Endothelial cell of umbilical vein (primary cell): ENCODE data around the gene JAZF1. TPM values are rescaled to one million over a fixed set of nuclear protein-coding genes. Genes with fewer than 3 reads are reported as not detected.

Source experiments
- BruUV-seq: library from RNA; stranded (reverse); fragments of 400-500 nt; replicated peaks from 2 replicates; lab custom pipeline; 2021; lab: Mats Ljungman, UMichigan
- CTCF ChIA-PET: fragments of 300-600, 350-600 bp; sonication (Branson Sonifier 250); formaldehyde crosslinking; loops from one replicate; lab custom pipeline; 2021; ENCODE audit warnings: antibody characterized with exemption, inconsistent platforms; lab: Charles Lee
- POLR2A ChIA-PET: fragments of 300-600, 350-600 bp; sonication (Branson Sonifier 250); formaldehyde crosslinking; loops from one replicate; lab custom pipeline; 2021; ENCODE audit warnings: antibody characterized with exemption, inconsistent platforms; lab: Charles Lee
- DNase-seq: peaks from one replicate; pipeline ENCODE4 v3.0.0-alpha.2; 2011; ENCODE audit warnings: low read depth, low spot score
- FAIRE-seq: peaks from 2 replicates; lab custom pipeline; 2011; peaks lifted over from hg19 to GRCh38; lab: Jason Lieb, UNC
- H2AFZ ChIP-seq: 2 replicates; pipeline ENCODE4 v1.6.0; 2012; ENCODE audit warnings: low read depth, low read length, control low read depth, inconsistent platforms
- H3K27ac ChIP-seq: 2 replicates; pipeline ENCODE4 v1.5.1; 2011; ENCODE audit warnings: low read depth, mild to moderate bottlenecking, control low read depth, low read length, moderate library complexity; ENCODE audit not compliant: insufficient read depth
- H3K27me3 ChIP-seq, 2 experiments: 2 replicates each; pipeline versions ENCODE4 v1.6.0 to v1.6.1; 2011; ENCODE audit warnings: low read length in 2 of 2, mixed read lengths in 1 of 2; ENCODE audit not compliant: control insufficient read depth in 2 of 2, insufficient read depth in 2 of 2
- H3K36me3 ChIP-seq, 2 experiments: 2 replicates in 1 of 2; 3 replicates in 1 of 2; pipeline ENCODE4 v1.5.1; 2011; ENCODE audit warnings: low read length in 2 of 2, mild to moderate bottlenecking in 1 of 2, moderate library complexity in 1 of 2; ENCODE audit not compliant: control insufficient read depth in 2 of 2, insufficient read depth in 2 of 2; ENCODE audit errors: extremely low read depth in 1 of 2
- H3K4me1 ChIP-seq: 3 replicates; pipeline ENCODE4 v1.5.1; 2011; ENCODE audit warnings: mild to moderate bottlenecking, low read length; ENCODE audit not compliant: control insufficient read depth, insufficient read depth; ENCODE audit errors: extremely low read depth
- H3K4me2 ChIP-seq: 2 replicates; pipeline ENCODE4 v1.6.1; 2011; ENCODE audit warnings: low read length, control low read depth, mixed read lengths; ENCODE audit not compliant: insufficient read depth
- H3K4me3 ChIP-seq, 3 experiments: fragments of 200-600 bp in 1 of 3; sonication (generic), shearing (Covaris generic) in 1 of 3; replicated peaks in 1 of 3; 2 replicates each; pipeline ENCODE4 v1.5.1; 2011 to 2016; ENCODE audit warnings: control low read depth in 3 of 3, low read length in 3 of 3, mild to moderate bottlenecking in 2 of 3, inconsistent platforms in 1 of 3, low read depth in 1 of 3, moderate library complexity in 1 of 3; ENCODE audit not compliant: insufficient read depth in 1 of 3
- H3K79me2 ChIP-seq: 2 replicates; pipeline ENCODE4 v1.6.0; 2012; ENCODE audit warnings: low read length, inconsistent platforms; ENCODE audit not compliant: control insufficient read depth, insufficient read depth
- H3K9ac ChIP-seq: replicated peaks from 2 replicates; pipeline ENCODE3; 2011; ENCODE audit warnings: low read length, control low read depth; ENCODE audit not compliant: insufficient read depth; ENCODE audit errors: extremely low read depth
- H3K9me1 ChIP-seq: replicated peaks from 3 replicates; pipeline ENCODE4 v1.6.0; 2011; ENCODE audit warnings: mild to moderate bottlenecking, low read length; ENCODE audit not compliant: control insufficient read depth, insufficient read depth; ENCODE audit errors: extremely low read depth
- H3K9me3 ChIP-seq: replicated peaks from 2 replicates; pipeline ENCODE4 v1.5.1; 2012; ENCODE audit warnings: low read length, inconsistent platforms; ENCODE audit not compliant: control insufficient read depth, insufficient read depth
- H4K20me1 ChIP-seq: replicated peaks from 2 replicates; pipeline ENCODE3; 2011; ENCODE audit warnings: mild to moderate bottlenecking, low read length; ENCODE audit not compliant: control insufficient read depth, insufficient read depth; ENCODE audit errors: extremely low read depth
- EZH2 ChIP-seq: IDR thresholded peaks from 2 replicates; pipeline ENCODE4 v1.6.1; 2012; ENCODE audit warnings: borderline replicate concordance, low read depth, mild to moderate bottlenecking, moderate library complexity, low read length, inconsistent platforms; ENCODE audit not compliant: severe bottlenecking
- FOS ChIP-seq: IDR thresholded peaks from 2 replicates; pipeline ENCODE4 v1.6.1; 2011; ENCODE audit warnings: mild to moderate bottlenecking, low read length, moderate library complexity, borderline replicate concordance; ENCODE audit not compliant: insufficient read depth
- GATA2 ChIP-seq: IDR thresholded peaks from 2 replicates; pipeline ENCODE4 v1.7.0; 2011; ENCODE audit warnings: low read depth, mild to moderate bottlenecking, moderate library complexity, mixed read lengths, low read length; ENCODE audit not compliant: insufficient read length, insufficient read depth
- JUN ChIP-seq: IDR thresholded peaks from 2 replicates; pipeline ENCODE4 v1.6.1; 2011; ENCODE audit warnings: borderline replicate concordance, low read depth; ENCODE audit not compliant: insufficient read length, insufficient read depth
- MYC ChIP-seq: IDR thresholded peaks from one replicate; pipeline ENCODE4 v1.6.1; 2011; ENCODE audit warnings: mild to moderate bottlenecking, low read depth, low read length
- POLR2A ChIP-seq: IDR thresholded peaks from 2 replicates; pipeline ENCODE4 v1.6.1; 2012; ENCODE audit warnings: low read depth, mild to moderate bottlenecking, control low read depth, low read length
- POLR2AphosphoS5 ChIP-seq: IDR thresholded peaks from 2 replicates; pipeline ENCODE4 v1.6.1; 2012; ENCODE audit warnings: low read depth, mild to moderate bottlenecking, control low read depth, low read length, moderate library complexity; ENCODE audit not compliant: insufficient read depth
- dilution Hi-C: fragments of 300-500 bp; cut with MboI; formaldehyde crosslinking; loops from one replicate; pipeline ENCODE4 v1.15.0; 2019; ENCODE audit warnings: low sequenced_read_pairs; ENCODE audit not compliant: extremely low pct_ligation_motif_present
- intact Hi-C: fragments of 100-400 bp; cut with micrococcal nuclease; formaldehyde crosslinking; loops from one replicate; pipeline ENCODE4 v1.10.0; 2022
- polyA plus RNA-seq, 4 experiments: library from polyadenylated mRNA; depleted of rRNA in 3 of 4; stranded (reverse) in 3 of 4; unstranded in 1 of 4; fragments of >200 nt; gene quantifications; 2 replicates each; pipeline versions ENCODE4 v1.2.1 to v1.2.3, GENCODE V29; 2011 to 2012; ENCODE audit warnings: missing spikeins in 1 of 4
- total RNA-seq: library from RNA; stranded (reverse); gene quantifications from 2 replicates; pipeline ENCODE4 v1.2.3, GENCODE V29; 2021
- TF ChIP-seq, protein P1 (sequence below), 2 donors: IDR thresholded peaks; 1 replicate in 1 of 2; 2 replicates in 1 of 2; pipeline ENCODE4 v1.5.1; 2011; ENCODE audit warnings: low read length in 2 of 2, mild to moderate bottlenecking in 2 of 2, moderate library complexity in 2 of 2, control low read depth in 1 of 2, inconsistent platforms in 1 of 2, low read depth in 1 of 2; ENCODE audit not compliant: insufficient read depth in 1 of 2; ENCODE audit errors: extremely low read depth in 1 of 2
- TF ChIP-seq, protein P2 (sequence below): IDR thresholded peaks from 2 replicates; pipeline ENCODE4 v1.6.1; 2011; ENCODE audit not compliant: insufficient read depth, insufficient read length

JAZF1 gene
- total and polyA plus RNA-seq, 2 donors (not counting 3 experiments of a cell fraction or from before 2014, with no cell fraction given): 2.5 to 16.9 TPM

DNA sequence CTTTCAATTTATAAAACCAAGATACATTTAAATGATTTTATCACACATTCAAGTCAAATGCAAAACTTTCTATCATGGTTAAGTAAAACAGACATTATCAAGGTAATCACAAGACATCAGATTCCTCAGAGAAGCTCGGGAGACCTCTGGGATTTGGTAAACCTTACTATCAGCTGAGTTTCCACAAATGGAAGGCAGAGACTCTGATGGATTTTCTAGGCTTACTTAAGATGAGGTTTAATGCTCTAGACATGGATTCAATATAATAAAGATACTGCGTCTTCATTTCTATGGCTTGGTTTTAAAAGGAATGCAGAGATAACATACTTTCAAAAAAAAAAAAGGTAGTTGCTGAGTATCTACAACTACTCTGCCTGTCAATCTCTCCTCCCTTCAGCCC is 171.7 kb downstream of the JAZF1 start:
- TF ChIP-seq POLR2A: no peak
- TF ChIP-seq MYC: no peak
- TF ChIP-seq POLR2AphosphoS5: no peak
- TF ChIP-seq GATA2: no peak
- no peak for TF ChIP-seq JUN
- no peaks in the 10 kb centered on the region for H3K79me2 ChIP-seq
- no peaks in the 10 kb centered on the region for H3K9me3 ChIP-seq
- H3K4me2 ChIP-seq: no peak overlapping the region
- CTCF ChIA-PET: no interaction called here
- intact Hi-C loops (no loop called here), dilution Hi-C loops (no loop called here)
- H3K36me3 ChIP-seq: no peaks in the 10 kb centered on the region
- no peak overlapping the region for H3K27ac ChIP-seq
- H2AFZ ChIP-seq: no peak overlapping the region
- no peaks in the 10 kb centered on the region for H3K9me1 ChIP-seq
- H3K4me3 ChIP-seq: no peak overlapping the region
- no peaks in the 10 kb centered on the region for H3K27me3 ChIP-seq
- FAIRE-seq (no peak), DNase-seq (no peak)
- no peaks in the 10 kb centered on the region for H3K4me1 ChIP-seq
- no peaks in the 10 kb centered on the region for H4K20me1 ChIP-seq
- H3K9ac ChIP-seq: no peak overlapping the region
- POLR2A ChIA-PET: no interaction called here
- no TSS peak for BruUV-seq

DNA sequence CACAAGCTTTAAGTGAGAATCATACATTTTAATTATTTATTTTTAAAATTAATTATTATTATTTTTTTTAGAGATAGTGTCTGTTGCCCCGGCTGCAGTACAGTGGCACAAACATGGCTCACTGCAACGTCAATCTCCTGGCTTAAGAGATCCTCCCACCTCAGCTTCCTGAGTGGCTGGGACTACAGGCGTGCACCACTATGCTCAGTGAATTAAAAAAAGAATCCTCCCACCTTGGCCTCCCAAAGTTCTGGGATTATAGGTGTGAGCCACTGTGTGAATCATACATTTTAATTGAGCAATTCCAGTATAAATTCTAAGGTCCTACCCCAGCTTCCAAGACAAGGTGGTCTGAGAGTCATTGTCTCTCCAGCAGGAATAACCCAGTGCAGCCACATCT is 172.4 kb downstream of the JAZF1 start:
- POLR2A ChIA-PET: no interaction called here
- Histone ChIP-seq H3K9me3 (no peaks in the 10 kb centered on the region), H3K79me2 (no peaks in the 10 kb centered on the region), H3K4me1 (no peaks in the 10 kb centered on the region), H3K36me3 (no peaks in the 10 kb centered on the region), H2AFZ (no peak overlapping the region), H3K4me2 (no peak overlapping the region), H3K9ac (no peak overlapping the region), H3K9me1 (no peaks in the 10 kb centered on the region), H3K27ac (no peak overlapping the region), H3K4me3 (no peak overlapping the region), H3K27me3 (no peaks in the 10 kb centered on the region), H4K20me1 (no peaks in the 10 kb centered on the region)
- no TSS peak for BruUV-seq
- FAIRE-seq: no peak
- intact Hi-C loops: no loop called here
- no peak for TF ChIP-seq MYC
- no peak for TF ChIP-seq EZH2
- TF ChIP-seq JUN: no peak
- TF ChIP-seq POLR2A: no peak
- TF ChIP-seq, protein P1, sequence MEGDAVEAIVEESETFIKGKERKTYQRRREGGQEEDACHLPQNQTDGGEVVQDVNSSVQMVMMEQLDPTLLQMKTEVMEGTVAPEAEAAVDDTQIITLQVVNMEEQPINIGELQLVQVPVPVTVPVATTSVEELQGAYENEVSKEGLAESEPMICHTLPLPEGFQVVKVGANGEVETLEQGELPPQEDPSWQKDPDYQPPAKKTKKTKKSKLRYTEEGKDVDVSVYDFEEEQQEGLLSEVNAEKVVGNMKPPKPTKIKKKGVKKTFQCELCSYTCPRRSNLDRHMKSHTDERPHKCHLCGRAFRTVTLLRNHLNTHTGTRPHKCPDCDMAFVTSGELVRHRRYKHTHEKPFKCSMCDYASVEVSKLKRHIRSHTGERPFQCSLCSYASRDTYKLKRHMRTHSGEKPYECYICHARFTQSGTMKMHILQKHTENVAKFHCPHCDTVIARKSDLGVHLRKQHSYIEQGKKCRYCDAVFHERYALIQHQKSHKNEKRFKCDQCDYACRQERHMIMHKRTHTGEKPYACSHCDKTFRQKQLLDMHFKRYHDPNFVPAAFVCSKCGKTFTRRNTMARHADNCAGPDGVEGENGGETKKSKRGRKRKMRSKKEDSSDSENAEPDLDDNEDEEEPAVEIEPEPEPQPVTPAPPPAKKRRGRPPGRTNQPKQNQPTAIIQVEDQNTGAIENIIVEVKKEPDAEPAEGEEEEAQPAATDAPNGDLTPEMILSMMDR (IDR thresholded peaks at IDR 0.05; ENCODE audit: extremely low read depth in 1 of 2, insufficient read depth in 1 of 2, low read depth in 1 of 2, low read length in 2 of 2): no peak
- TF ChIP-seq, protein P2, sequence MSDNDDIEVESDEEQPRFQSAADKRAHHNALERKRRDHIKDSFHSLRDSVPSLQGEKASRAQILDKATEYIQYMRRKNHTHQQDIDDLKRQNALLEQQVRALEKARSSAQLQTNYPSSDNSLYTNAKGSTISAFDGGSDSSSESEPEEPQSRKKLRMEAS: no peak
- TF ChIP-seq FOS: no peak
- CTCF ChIA-PET: no interaction called here
- dilution Hi-C loops: no loop called here
- DNase-seq: no peak
